Measurements from ENCODE around the gene NEU3. TPM values are rescaled to one million over a fixed set of nuclear protein-coding genes. Genes with fewer than 3 reads are reported as not detected.

The NEU3 gene
- total and polyA plus RNA-seq, 2 of the 4 experiments (the other 2 are of a cell fraction) = 5.5 to 10.6 TPM

DNA sequence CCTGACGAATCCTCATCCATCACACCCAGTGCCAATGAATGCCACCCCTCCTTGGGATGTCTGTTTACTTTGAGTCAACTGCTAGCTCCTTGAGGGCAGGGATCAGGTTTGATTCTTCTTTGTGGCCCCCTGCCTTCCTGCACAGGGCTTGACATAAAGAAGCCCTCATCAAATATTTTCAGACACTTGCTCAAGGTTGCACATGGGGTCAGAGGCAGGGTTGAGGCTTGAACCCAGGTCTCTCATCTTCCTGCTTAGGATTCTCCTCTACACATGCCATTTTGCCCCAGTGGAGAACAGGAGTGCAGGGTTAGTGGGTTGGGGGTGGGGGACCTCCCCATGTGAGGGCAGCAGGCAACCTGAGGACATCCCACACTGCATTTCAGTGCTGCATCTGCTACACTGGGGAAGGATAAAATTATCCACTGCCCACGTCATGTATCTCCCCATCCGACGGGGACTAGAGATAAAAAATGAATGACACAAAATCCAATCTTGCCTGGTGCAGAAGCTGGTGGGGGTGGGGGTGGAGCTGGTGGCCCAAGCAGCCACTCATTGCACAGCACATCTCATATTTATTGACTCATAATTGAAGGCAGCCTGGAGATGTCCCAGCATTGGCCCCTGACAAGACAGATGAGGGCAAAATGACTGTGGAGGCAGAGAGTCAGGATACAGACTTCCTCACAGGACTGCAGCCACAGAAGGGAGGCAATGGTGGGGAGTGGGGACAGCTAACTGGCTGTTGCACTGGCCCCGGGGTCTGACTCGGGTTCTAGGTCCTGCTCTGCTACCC is 41.3 kb downstream of the NEU3 start (continued):
- TF ChIP-seq BHLHE40 (IDR thresholded peaks at IDR 0.05; ENCODE audit: low read depth, low read length) = no peak

DNA sequence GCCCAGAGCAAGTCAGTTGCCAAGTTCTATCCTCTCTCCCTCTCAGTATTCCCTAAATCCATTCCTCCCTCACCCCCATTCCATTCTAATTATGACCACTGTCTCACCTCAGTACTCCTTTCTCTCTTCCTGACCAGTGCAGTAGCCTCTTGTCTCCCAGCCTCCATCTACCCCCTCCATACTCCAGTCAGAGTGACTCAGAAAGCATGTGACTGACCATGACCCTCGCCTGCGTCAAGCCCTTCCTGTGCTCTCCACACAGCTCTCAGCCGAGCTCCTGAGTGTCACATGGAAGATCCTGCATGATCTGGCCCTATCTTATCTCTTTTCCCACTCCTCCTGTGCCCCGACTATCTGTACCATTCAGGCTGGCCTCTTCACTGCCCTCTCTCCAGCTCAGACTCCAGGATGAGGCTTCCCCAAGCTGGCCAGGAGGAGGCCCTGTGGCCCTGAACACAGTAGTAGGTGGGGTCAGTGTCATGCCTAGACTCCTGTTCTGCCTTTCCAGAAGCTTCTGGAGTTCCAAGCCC is 42.6 kb downstream of the NEU3 start:
- H3K4me2 ChIP-seq (ENCODE audit: low read depth, low read length) = peak overlapping the region; percentile 31; the same call in 1 of the 2 replicates
- H3K27ac ChIP-seq (ENCODE audit: insufficient read depth, low read length) = peak overlapping the region; percentile 36; the same call in 1 of the 2 replicates
- peaks cover 14% of the 10 kb centered on the region for H3K4me1 ChIP-seq (ENCODE audit: control insufficient read depth, insufficient read depth, low read length)
- peaks cover 9% of the 10 kb centered on the region for H3K27me3 ChIP-seq (ENCODE audit: control insufficient read depth, insufficient read depth, low read length)
- peak overlapping the region; percentile 11; the same call in 1 of the 2 replicates for H3K9ac ChIP-seq (ENCODE audit: low read depth, low read length)
- H4K91ac ChIP-seq (ENCODE audit: insufficient read depth, low read depth, low read length) = peak overlapping the region; percentile 46
- peak overlapping the region; percentile 84; the same call in 1 of the 2 replicates for H2AK5ac ChIP-seq (ENCODE audit: low read depth, low read length)
- H3K14ac ChIP-seq (replicated peaks; ENCODE audit: low read depth, low read length) = peak overlapping the region; percentile 70
- no peaks in the 10 kb centered on the region for H3K36me3 ChIP-seq (ENCODE audit: control insufficient read depth, insufficient read depth, low read length)
- H3K9me1 ChIP-seq (ENCODE audit: insufficient read depth, low read length) = peaks cover 11% of the 10 kb centered on the region
- peak overlapping the region; percentile 84 for H2BK120ac ChIP-seq (ENCODE audit: low read depth, low read length)
- CTCF ChIA-PET = interaction anchor here (0.6 to 1.8 kb wide), 5 partner anchors 9 to 173 kb away, joined by 3 to 6 read pairs (median 4); no protein-coding TSS in a partner anchor
- intact Hi-C loops (cut with micrococcal nuclease) (no loop called here), dilution Hi-C loops (cut with HindIII; ENCODE audit: low sequenced_read_pairs, unreplicated experiment) (no loop called here), in situ Hi-C loops (cut with MboI; ENCODE audit: low sequenced_read_pairs) (no loop called here)
- H2BK20ac ChIP-seq (ENCODE audit: low read depth, low read length) = peak overlapping the region; percentile 66
- POLR2A ChIA-PET (ENCODE audit: unreplicated experiment) = no interaction called here
- H4K20me1 ChIP-seq (ENCODE audit: insufficient read depth, low read length) = no peaks in the 10 kb centered on the region
- peak overlapping the region; percentile 21 to 91; a peak in 3 of 4 replicates for H4K8ac ChIP-seq (ENCODE audit: low read depth in 2 of 2, low read length in 2 of 2)
- BruUV-seq (replicated peaks) = no TSS peak
- DNase-seq (peak; percentile 97), ATAC-seq (ENCODE audit: low read depth) (peak; percentile 87)
- no peaks in the 10 kb centered on the region for H3K79me1 ChIP-seq (ENCODE audit: low read depth in 1 of 2, low read length in 2 of 2)
- peak overlapping the region; percentile 90; the same call in 2 of the 3 replicates for H2BK15ac ChIP-seq (ENCODE audit: low read depth, low read length)
- 0% methylated on average over 2 of the region's 4 CpGs; no CpG with 5 or more reads in 1 of the 2 experiments for WGBS, 2 experiments (ENCODE audit: extremely low coverage in 2 of 2, insufficient read length in 1 of 2)
- H2BK5ac ChIP-seq (ENCODE audit: low read depth, low read length, poor library complexity, severe bottlenecking) = peak overlapping the region; percentile 80
- H2AK9ac ChIP-seq (replicated peaks; ENCODE audit: low read depth, low read length, poor library complexity) = peak overlapping the region; percentile 89
- no peak overlapping the region for H3K56ac ChIP-seq (ENCODE audit: extremely low read depth, insufficient read depth, low read length)
- H3K9me3 ChIP-seq (ENCODE audit: control insufficient read depth, insufficient read depth, low read length) = no peaks in the 10 kb centered on the region
- H2AFZ ChIP-seq (replicated peaks; ENCODE audit: low read length, poor library complexity) = peak overlapping the region; percentile 92
- peak overlapping the region; percentile 52; the same call in 1 of the 2 replicates for H3K23ac ChIP-seq (ENCODE audit: low read depth, low read length)
- peak overlapping the region; percentile 82 for H3K18ac ChIP-seq (ENCODE audit: low read depth, low read length)
- no peak overlapping the region for H3K4me3 ChIP-seq (ENCODE audit: insufficient read depth, low read depth, low read length)
- peak overlapping the region; percentile 80 for H3K4ac ChIP-seq (ENCODE audit: low read depth, low read length)
- H4K5ac ChIP-seq (ENCODE audit: low read depth, low read length) = peak overlapping the region; percentile 73
- TF ChIP-seq POLR2A (IDR thresholded peaks at IDR 0.05; ENCODE audit: low read depth, low read length) (no peak), SMC3 (IDR thresholded peaks at IDR 0.05; ENCODE audit: low read depth, low read length) (no peak), MAFK (IDR thresholded peaks at IDR 0.05; ENCODE audit: low read depth, low read length) (no peak), RFX5 (IDR thresholded peaks at IDR 0.05; ENCODE audit: low read depth, low read length) (no peak), NFE2L2 (IDR thresholded peaks at IDR 0.05; ENCODE audit: low read depth, low read length) (peak; percentile 57; the same call in 1 of the 2 replicates), CHD1 (IDR thresholded peaks at IDR 0.05; ENCODE audit: low read depth, low read length) (no peak), MAZ (IDR thresholded peaks at IDR 0.05; ENCODE audit: borderline replicate concordance, low read depth, low read length) (no peak; the same call in 1 of the 2 replicates), RAD21 (IDR thresholded peaks at IDR 0.05; ENCODE audit: low read length) (no peak), RCOR1 (IDR thresholded peaks at IDR 0.05; ENCODE audit: insufficient replicate concordance, low read length) (no peak), FOS (IDR thresholded peaks at IDR 0.05; ENCODE audit: low read depth, low read length) (peak; percentile 77)
- TF ChIP-seq, protein P1, sequence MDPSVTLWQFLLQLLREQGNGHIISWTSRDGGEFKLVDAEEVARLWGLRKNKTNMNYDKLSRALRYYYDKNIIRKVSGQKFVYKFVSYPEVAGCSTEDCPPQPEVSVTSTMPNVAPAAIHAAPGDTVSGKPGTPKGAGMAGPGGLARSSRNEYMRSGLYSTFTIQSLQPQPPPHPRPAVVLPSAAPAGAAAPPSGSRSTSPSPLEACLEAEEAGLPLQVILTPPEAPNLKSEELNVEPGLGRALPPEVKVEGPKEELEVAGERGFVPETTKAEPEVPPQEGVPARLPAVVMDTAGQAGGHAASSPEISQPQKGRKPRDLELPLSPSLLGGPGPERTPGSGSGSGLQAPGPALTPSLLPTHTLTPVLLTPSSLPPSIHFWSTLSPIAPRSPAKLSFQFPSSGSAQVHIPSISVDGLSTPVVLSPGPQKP (IDR thresholded peaks at IDR 0.05; ENCODE audit: borderline replicate concordance, low read depth, low read length) = no peak
- TF ChIP-seq, protein P2, sequence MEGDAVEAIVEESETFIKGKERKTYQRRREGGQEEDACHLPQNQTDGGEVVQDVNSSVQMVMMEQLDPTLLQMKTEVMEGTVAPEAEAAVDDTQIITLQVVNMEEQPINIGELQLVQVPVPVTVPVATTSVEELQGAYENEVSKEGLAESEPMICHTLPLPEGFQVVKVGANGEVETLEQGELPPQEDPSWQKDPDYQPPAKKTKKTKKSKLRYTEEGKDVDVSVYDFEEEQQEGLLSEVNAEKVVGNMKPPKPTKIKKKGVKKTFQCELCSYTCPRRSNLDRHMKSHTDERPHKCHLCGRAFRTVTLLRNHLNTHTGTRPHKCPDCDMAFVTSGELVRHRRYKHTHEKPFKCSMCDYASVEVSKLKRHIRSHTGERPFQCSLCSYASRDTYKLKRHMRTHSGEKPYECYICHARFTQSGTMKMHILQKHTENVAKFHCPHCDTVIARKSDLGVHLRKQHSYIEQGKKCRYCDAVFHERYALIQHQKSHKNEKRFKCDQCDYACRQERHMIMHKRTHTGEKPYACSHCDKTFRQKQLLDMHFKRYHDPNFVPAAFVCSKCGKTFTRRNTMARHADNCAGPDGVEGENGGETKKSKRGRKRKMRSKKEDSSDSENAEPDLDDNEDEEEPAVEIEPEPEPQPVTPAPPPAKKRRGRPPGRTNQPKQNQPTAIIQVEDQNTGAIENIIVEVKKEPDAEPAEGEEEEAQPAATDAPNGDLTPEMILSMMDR (conservative IDR thresholded peaks at IDR 0.05; ENCODE audit: low read depth, low read length) = no peak
